Mesendoderm (in vitro differentiated cells): Measurements from ENCODE around the gene FAM151A.

Experiments used
- DNase-seq: peaks from one replicate; pipeline ENCODE4 v3.0.0; 2013
- H2AK5ac ChIP-seq: 2 replicates; pipeline ENCODE4 v1.6.1; 2013; ENCODE audit warnings: low read length, inconsistent platforms
- H2BK120ac ChIP-seq: 2 replicates; pipeline ENCODE4 v1.6.1; 2013; ENCODE audit warnings: low read depth, mild to moderate bottlenecking, low read length, moderate library complexity, mixed read lengths
- H2BK15ac ChIP-seq: replicated peaks from 2 replicates; pipeline ENCODE4 v1.6.1; 2013; ENCODE audit warnings: low read depth, mild to moderate bottlenecking, moderate library complexity
- H2BK5ac ChIP-seq: 2 replicates; pipeline ENCODE4 v1.6.1; 2013; ENCODE audit warnings: low read length, inconsistent platforms
- H3K18ac ChIP-seq: 2 replicates; pipeline ENCODE4 v1.6.1; 2013; ENCODE audit warnings: mild to moderate bottlenecking, low read length, mixed read lengths
- H3K23ac ChIP-seq: one replicate; pipeline ENCODE4 v1.6.1; 2013; ENCODE audit warnings: low read length
- H3K27ac ChIP-seq: 2 replicates; pipeline ENCODE4 v1.5.1; 2013; ENCODE audit warnings: low read depth, mild to moderate bottlenecking, inconsistent platforms, low read length, moderate library complexity
- H3K27me3 ChIP-seq: 2 replicates; pipeline ENCODE4 v1.6.1; 2013; ENCODE audit warnings: low read length, control low read depth, mild to moderate bottlenecking, inconsistent platforms; ENCODE audit not compliant: insufficient read depth, poor library complexity
- H3K36me3 ChIP-seq: 2 replicates; pipeline ENCODE4 v1.6.1; 2013; ENCODE audit warnings: low read length, inconsistent platforms; ENCODE audit not compliant: control insufficient read depth, insufficient read depth
- H3K4ac ChIP-seq: one replicate; pipeline ENCODE4 v1.6.1; 2013; ENCODE audit warnings: low read depth, mild to moderate bottlenecking, low read length, moderate library complexity
- H3K4me1 ChIP-seq: 2 replicates; pipeline ENCODE4 v1.6.1; 2013; ENCODE audit warnings: low read depth, low read length, inconsistent platforms; ENCODE audit not compliant: control insufficient read depth
- H3K4me2 ChIP-seq: 2 replicates; pipeline ENCODE4 v1.6.1; 2013; ENCODE audit warnings: low read length
- H3K4me3 ChIP-seq: 2 replicates; pipeline ENCODE4 v1.5.1; 2013; ENCODE audit warnings: mild to moderate bottlenecking, low read length
- H3K56ac ChIP-seq: one replicate; pipeline ENCODE4 v1.6.1; 2013; ENCODE audit warnings: low read length
- H3K79me1 ChIP-seq: 2 replicates; pipeline ENCODE4 v1.6.1; 2013; ENCODE audit warnings: low read length, inconsistent platforms
- H3K79me2 ChIP-seq: 2 replicates; pipeline ENCODE4 v1.6.1; 2013; ENCODE audit warnings: mild to moderate bottlenecking, low read length; ENCODE audit not compliant: control insufficient read depth, insufficient read depth
- H3K9ac ChIP-seq: 2 replicates; pipeline ENCODE4 v1.6.1; 2013; ENCODE audit warnings: low read length, inconsistent platforms
- H4K5ac ChIP-seq: one replicate; pipeline ENCODE4 v1.6.1; 2013; ENCODE audit warnings: low read length
- H4K8ac ChIP-seq: one replicate; pipeline ENCODE4 v1.6.1; 2013; ENCODE audit warnings: low read depth, mild to moderate bottlenecking, control low read depth, low read length, moderate library complexity
- WGBS: extraction: QIAGEN DNeasy Blood & Tissue Kit; methylation state at CpG from one replicate; pipeline ENCODE4 v1.1.7; 2013; ENCODE audit warnings: low lambda C conversion rate, missing lambda C conversion rate; ENCODE audit not compliant: insufficient coverage; ENCODE audit errors: extremely low coverage; 5-methylcytosine and 5-hydroxymethylcytosine counted together

The FAM151A gene

DNA sequence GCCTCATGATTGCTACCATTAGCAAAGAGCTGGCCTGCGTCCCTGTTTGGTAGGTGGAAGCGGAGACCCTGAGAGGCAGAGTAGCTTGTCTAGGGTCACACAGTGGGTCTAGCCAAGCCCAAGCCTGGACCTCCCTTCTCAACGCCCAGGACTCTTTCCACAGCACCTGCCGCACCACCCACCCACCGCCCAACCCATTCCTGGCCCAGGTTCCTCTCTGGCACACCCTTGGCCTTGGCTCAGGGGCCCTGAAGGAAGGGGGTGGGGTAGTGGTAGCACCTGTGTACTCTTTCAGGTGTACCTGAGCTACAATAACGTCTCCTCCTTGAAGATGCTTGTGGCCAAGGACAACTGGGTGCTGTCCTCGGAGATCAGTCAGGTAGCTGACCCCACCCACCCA lies 19.3 kb downstream of the FAM151A start:
- H3K4me2 ChIP-seq: no peak overlapping the region
- H3K4me1 ChIP-seq: no peaks in the 10 kb centered on the region
- H3K23ac ChIP-seq: no peak overlapping the region
- H3K36me3 ChIP-seq: peaks cover 1% of the 10 kb centered on the region
- no peak for DNase-seq
- H4K8ac ChIP-seq: no peak overlapping the region
- H2BK5ac ChIP-seq: no peak overlapping the region
- no peaks in the 10 kb centered on the region for H3K79me1 ChIP-seq
- no peaks in the 10 kb centered on the region for H3K79me2 ChIP-seq
- no peak overlapping the region for H3K18ac ChIP-seq
- H3K56ac ChIP-seq: no peak overlapping the region
- H3K4me3 ChIP-seq: no peak overlapping the region
- no peaks in the 10 kb centered on the region for H3K27me3 ChIP-seq
- no peak overlapping the region for H2BK15ac ChIP-seq
- no peak overlapping the region for H3K4ac ChIP-seq
- no peak overlapping the region for H4K5ac ChIP-seq
- no peak overlapping the region for H3K27ac ChIP-seq
- WGBS: no CpG with 5 or more reads among the region's 7 CpGs
- no peak overlapping the region for H2BK120ac ChIP-seq
- H3K9ac ChIP-seq: no peak overlapping the region
- H2AK5ac ChIP-seq: no peak overlapping the region

DNA sequence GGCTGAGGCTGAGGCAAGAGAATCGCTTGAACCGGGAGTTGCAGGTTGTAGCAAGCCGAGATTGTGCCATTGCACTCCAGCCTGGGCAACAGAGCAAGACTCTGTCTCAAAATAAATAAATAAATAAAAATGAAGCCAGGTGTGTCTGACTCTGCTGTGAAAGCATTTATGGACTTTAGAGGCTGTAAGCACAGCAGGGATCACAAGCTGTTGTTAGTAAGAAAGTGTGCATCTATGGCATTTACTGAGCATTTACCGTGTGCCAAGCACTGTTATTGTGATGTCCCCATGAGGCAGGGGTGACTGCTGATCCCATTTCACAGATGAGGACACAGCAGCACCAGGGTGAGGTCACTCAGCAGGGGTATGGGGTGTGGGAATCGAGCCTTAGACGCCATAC lies 20.1 kb downstream of the FAM151A start:
- no peak overlapping the region for H3K56ac ChIP-seq
- H3K18ac ChIP-seq: no peak overlapping the region
- no peak overlapping the region for H2BK5ac ChIP-seq
- no peak overlapping the region for H2BK15ac ChIP-seq
- no peak overlapping the region for H2BK120ac ChIP-seq
- no peak overlapping the region for H2AK5ac ChIP-seq
- no peaks in the 10 kb centered on the region for H3K27me3 ChIP-seq
- H4K5ac ChIP-seq: no peak overlapping the region
- DNase-seq: no peak
- no peak overlapping the region for H3K9ac ChIP-seq
- H3K4me3 ChIP-seq: no peak overlapping the region
- no peak overlapping the region for H3K4me2 ChIP-seq
- no peaks in the 10 kb centered on the region for H3K79me1 ChIP-seq
- no peaks in the 10 kb centered on the region for H3K79me2 ChIP-seq
- H4K8ac ChIP-seq: no peak overlapping the region
- WGBS: no CpG with 5 or more reads among the region's 6 CpGs
- H3K27ac ChIP-seq: no peak overlapping the region
- no peak overlapping the region for H3K4ac ChIP-seq
- H3K36me3 ChIP-seq: peaks cover 1% of the 10 kb centered on the region
- no peaks in the 10 kb centered on the region for H3K4me1 ChIP-seq
- no peak overlapping the region for H3K23ac ChIP-seq

DNA sequence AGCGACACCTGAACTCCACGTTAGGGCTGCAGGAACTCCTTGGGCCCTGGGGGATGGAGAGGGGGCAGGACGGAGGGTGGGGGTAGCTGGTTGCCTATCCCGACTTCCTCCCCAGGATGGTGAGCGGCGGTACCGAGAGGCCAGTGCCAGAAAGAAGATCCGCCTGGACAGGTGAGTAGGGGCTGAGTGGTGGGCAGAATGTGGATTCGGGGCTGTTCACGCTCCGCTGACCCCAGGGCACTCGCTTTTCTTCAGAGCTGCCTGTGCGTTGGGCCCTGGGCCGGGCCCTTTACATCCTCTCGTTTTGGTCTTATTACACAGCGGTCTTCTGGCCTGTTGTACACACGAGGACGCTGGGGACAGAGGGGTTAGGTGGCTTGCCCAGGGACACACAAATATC lies 20.8 kb downstream of the FAM151A start:
- no peaks in the 10 kb centered on the region for H3K79me2 ChIP-seq
- H3K4me1 ChIP-seq: no peaks in the 10 kb centered on the region
- H3K4me3 ChIP-seq: no peak overlapping the region
- no peak overlapping the region for H2BK5ac ChIP-seq
- no peak overlapping the region for H3K4me2 ChIP-seq
- no peaks in the 10 kb centered on the region for H3K79me1 ChIP-seq
- WGBS: no CpG with 5 or more reads among the region's 18 CpGs
- H3K56ac ChIP-seq: no peak overlapping the region
- H3K23ac ChIP-seq: no peak overlapping the region
- H2AK5ac ChIP-seq: no peak overlapping the region
- H2BK120ac ChIP-seq: no peak overlapping the region
- no peak for DNase-seq
- no peak overlapping the region for H4K8ac ChIP-seq
- no peak overlapping the region for H3K18ac ChIP-seq
- H3K27me3 ChIP-seq: no peaks in the 10 kb centered on the region
- H3K4ac ChIP-seq: no peak overlapping the region
- H3K36me3 ChIP-seq: peaks cover 1% of the 10 kb centered on the region
- no peak overlapping the region for H2BK15ac ChIP-seq
- no peak overlapping the region for H3K27ac ChIP-seq
- no peak overlapping the region for H4K5ac ChIP-seq
- no peak overlapping the region for H3K9ac ChIP-seq

DNA sequence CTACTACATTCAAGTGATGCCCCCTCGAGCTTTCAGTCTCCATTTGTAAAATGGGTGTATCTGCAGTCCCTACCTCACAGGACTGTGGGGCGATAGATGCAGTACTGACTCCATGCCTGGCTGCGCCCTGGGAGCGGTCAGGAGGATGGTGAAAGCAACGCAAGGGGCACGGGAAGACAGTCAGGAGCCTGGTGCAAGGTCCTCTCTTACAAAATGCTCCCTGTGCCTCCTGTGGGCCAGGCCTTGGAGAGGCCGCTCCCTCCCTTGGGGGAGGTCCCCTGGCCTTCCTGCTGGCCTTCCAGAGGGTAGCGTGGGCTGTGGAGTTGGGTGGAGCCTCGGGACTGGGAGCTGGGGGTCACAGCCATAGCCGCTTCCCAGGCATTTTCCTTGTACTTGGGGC lies 21.6 kb downstream of the FAM151A start:
- no peaks in the 10 kb centered on the region for H3K27me3 ChIP-seq
- no peak overlapping the region for H3K4me2 ChIP-seq
- H3K4me3 ChIP-seq: no peak overlapping the region
- no peak overlapping the region for H4K8ac ChIP-seq
- H3K56ac ChIP-seq: no peak overlapping the region
- H3K18ac ChIP-seq: no peak overlapping the region
- H3K79me1 ChIP-seq: no peaks in the 10 kb centered on the region
- H3K23ac ChIP-seq: no peak overlapping the region
- no peak overlapping the region for H3K9ac ChIP-seq
- peaks cover 1% of the 10 kb centered on the region for H3K36me3 ChIP-seq
- H2AK5ac ChIP-seq: no peak overlapping the region
- H2BK5ac ChIP-seq: no peak overlapping the region
- no peak for DNase-seq
- H2BK120ac ChIP-seq: no peak overlapping the region
- no CpG with 5 or more reads among the region's 10 CpGs for WGBS
- no peaks in the 10 kb centered on the region for H3K4me1 ChIP-seq
- no peak overlapping the region for H4K5ac ChIP-seq
- H2BK15ac ChIP-seq: no peak overlapping the region
- no peaks in the 10 kb centered on the region for H3K79me2 ChIP-seq
- H3K27ac ChIP-seq: no peak overlapping the region
- H3K4ac ChIP-seq: no peak overlapping the region

DNA sequence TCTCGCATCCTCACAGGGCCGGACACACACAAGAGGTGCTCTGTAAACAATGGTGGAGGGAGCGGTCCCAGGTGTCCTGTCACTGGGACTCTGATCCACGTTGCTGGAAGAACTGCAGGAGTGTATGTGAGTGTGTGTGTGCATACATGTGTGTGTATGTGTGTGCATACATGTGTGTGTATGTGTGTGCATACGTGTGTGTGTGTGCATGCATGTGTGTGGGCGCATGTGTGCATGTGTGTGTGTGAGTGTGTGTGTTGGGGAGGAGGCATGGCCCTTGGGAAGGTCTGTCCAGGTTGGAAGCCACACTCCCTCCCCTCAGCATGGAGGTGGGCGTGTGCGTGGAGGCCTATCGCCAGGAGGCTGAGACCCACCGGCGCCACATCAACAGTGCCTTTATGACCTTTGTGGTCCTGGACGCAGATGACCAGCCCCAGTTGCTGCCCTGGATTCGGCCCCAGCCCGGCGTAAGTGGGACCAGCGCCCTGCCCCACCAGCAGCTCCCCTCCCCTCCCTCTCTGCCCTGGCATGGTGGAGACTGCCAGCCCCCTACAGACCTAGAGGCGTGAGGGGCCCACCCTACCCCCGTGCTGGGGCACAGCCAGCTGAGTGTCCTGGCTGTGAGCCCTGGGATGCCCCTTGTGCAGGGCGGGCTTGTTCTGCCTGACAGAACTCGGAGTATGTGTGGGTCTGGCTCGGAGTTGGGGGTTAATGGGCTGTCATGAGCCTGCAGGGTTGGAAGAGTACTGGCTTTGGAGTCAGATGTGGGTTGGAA lies 22.2 kb downstream of the FAM151A start:
- Histone ChIP-seq H3K23ac (no peak overlapping the region), H3K36me3 (peaks cover 1% of the 10 kb centered on the region), H2AK5ac (no peak overlapping the region), H3K27me3 (no peaks in the 10 kb centered on the region), H3K4ac (no peak overlapping the region), H3K9ac (no peak overlapping the region), H3K18ac (no peak overlapping the region), H4K8ac (no peak overlapping the region), H3K56ac (no peak overlapping the region), H3K4me3 (no peak overlapping the region), H3K4me2 (no peak overlapping the region), H2BK5ac (no peak overlapping the region), H3K79me1 (no peaks in the 10 kb centered on the region), H4K5ac (no peak overlapping the region), H3K27ac (no peak overlapping the region), H2BK120ac (no peak overlapping the region), H2BK15ac (no peak overlapping the region), H3K4me1 (no peaks in the 10 kb centered on the region), H3K79me2 (no peaks in the 10 kb centered on the region)
- no CpG with 5 or more reads among the region's 21 CpGs for WGBS
- DNase-seq: no peak
